HG03175 (cell line): ENCODE data around the gene JRKL.
A peak's percentile ranks its signal among the peaks of the same experiment; 100 is the strongest.

Experiments used
- ATAC-seq: cut with Tn5 transposase; IDR thresholded peaks from one replicate; pipeline ENCODE4 v1.9.1; 2021; ENCODE audit warnings: mild to moderate bottlenecking, moderate library complexity; ENCODE audit not compliant: unreplicated experiment

Gene JRKL

GRCh38 chr11:96389720-96390487, at the start of gene JRKL, which contains the start of gene CCDC82:
JRKL (plus strand) TSS chr11:96390013; CDS start chr11:96390650, 637 bp downstream.
CCDC82 (minus strand) TSS chr11:96389912; CDS start chr11:96384747, 5,165 bp downstream.
- ATAC-seq = peak; percentile 92

- no peak for ATAC-seq
Measured at GRCh38 chr11:96340555-96340885, 49.3 kb upstream of the JRKL start.

- ATAC-seq = peak; percentile 46
Measured at GRCh38 chr11:96341211-96342013, 48.4 kb upstream of the JRKL start.

GRCh38 chr11:96342014-96342960, 47.5 kb upstream of the JRKL start:
- no peak for ATAC-seq

- peak; percentile 74 for ATAC-seq
Measured at GRCh38 chr11:96342961-96343711, 46.7 kb upstream of the JRKL start, which contains the start of gene MAML2. MAML2 (minus strand) TSS chr11:96343195; CDS start chr11:96341895, 1,300 bp downstream.

GRCh38 chr11:96356848-96357247, 33.0 kb upstream of the JRKL start:
- ATAC-seq = no peak

GRCh38 chr11:96357794-96358193, 32.0 kb upstream of the JRKL start:
- no peak for ATAC-seq

- ATAC-seq = no peak
Measured at GRCh38 chr11:96358321-96358720, 31.5 kb upstream of the JRKL start.

GRCh38 chr11:96361778-96362177, 28.0 kb upstream of the JRKL start:
- ATAC-seq = no peak

- ATAC-seq = no peak
Measured at GRCh38 chr11:96365493-96365892, 24.3 kb upstream of the JRKL start.

GRCh38 chr11:96366024-96366423, 23.8 kb upstream of the JRKL start:
- ATAC-seq = no peak

- ATAC-seq = no peak
Measured at GRCh38 chr11:96367342-96367741, 22.5 kb upstream of the JRKL start.

- no peak for ATAC-seq
Measured at GRCh38 chr11:96373826-96374225, 16.0 kb upstream of the JRKL start.

GRCh38 chr11:96376796-96377195, 13.0 kb upstream of the JRKL start:
- ATAC-seq = no peak

GRCh38 chr11:96384156-96384555, 5.7 kb upstream of the JRKL start:
- ATAC-seq = no peak

- ATAC-seq = no peak
Measured at GRCh38 chr11:96385187-96385586, 4.6 kb upstream of the JRKL start.

- peak; percentile 55 for ATAC-seq
Measured at GRCh38 chr11:96388891-96389719, 708 bp upstream of the JRKL start.

- no peak for ATAC-seq
Measured at GRCh38 chr11:96390488-96390792, 627 bp downstream of the JRKL start.

GRCh38 chr11:96391698-96392307, 2.0 kb downstream of the JRKL start:
- ATAC-seq = no peak
